IMR-90 (cell line): Measurements from ENCODE around the gene EXOC2. TPM values are rescaled to one million over a fixed set of nuclear protein-coding genes. Genes with fewer than 3 reads are reported as not detected.

Source experiments
- ATAC-seq: fragments of 200-7000 bp; cut with Tn5 transposase; 2 replicates; pipeline ENCODE4 v1.9.1; 2020; ENCODE audit warnings: low read depth, mild to moderate bottlenecking, moderate library complexity
- BruUV-seq: library from RNA; stranded (reverse); fragments of 400-500 nt; replicated peaks from 2 replicates; lab custom pipeline; 2021; lab: Mats Ljungman, UMichigan
- CTCF ChIA-PET: fragments of 300-600 bp; formaldehyde crosslinking; extraction: SDS; loops from one replicate; lab custom pipeline; 2021; ENCODE audit warnings: antibody characterized with exemption; lab: Yijun Ruan, JAX
- POLR2A ChIA-PET: fragments of 300-600 bp; sonication (Branson Sonifier 250); formaldehyde crosslinking; loops from one replicate; lab custom pipeline; 2022; ENCODE audit warnings: antibody characterized with exemption; ENCODE audit not compliant: unreplicated experiment; lab: Charles Lee
- DNase-seq: peaks from one replicate; pipeline ENCODE4 v3.0.0; 2013
- H2AFZ ChIP-seq: replicated peaks from 2 replicates; pipeline ENCODE3; 2013; ENCODE audit warnings: low read length, mild to moderate bottlenecking; ENCODE audit not compliant: poor library complexity
- H2AK5ac ChIP-seq: 2 replicates; pipeline ENCODE4 v1.6.1; 2013; ENCODE audit warnings: low read depth, low read length, inconsistent platforms
- H2AK9ac ChIP-seq: replicated peaks from 2 replicates; pipeline ENCODE3; 2013; ENCODE audit warnings: mild to moderate bottlenecking, low read depth, low read length, moderate library complexity; ENCODE audit not compliant: poor library complexity
- H2BK120ac ChIP-seq: 2 replicates; pipeline ENCODE4 v1.6.1; 2013; ENCODE audit warnings: low read depth, low read length, inconsistent platforms
- H2BK15ac ChIP-seq: 3 replicates; pipeline ENCODE4 v1.6.1; 2013; ENCODE audit warnings: low read depth, low read length, inconsistent platforms
- H2BK20ac ChIP-seq: 2 replicates; pipeline ENCODE4 v1.6.1; 2013; ENCODE audit warnings: low read depth, mild to moderate bottlenecking, inconsistent platforms, low read length, moderate library complexity
- H2BK5ac ChIP-seq: 2 replicates; pipeline ENCODE4 v1.6.1; 2013; ENCODE audit warnings: mild to moderate bottlenecking, low read depth, low read length, inconsistent platforms; ENCODE audit not compliant: poor library complexity, severe bottlenecking
- H3K14ac ChIP-seq: replicated peaks from 2 replicates; pipeline ENCODE4 v1.6.1; 2013; ENCODE audit warnings: low read depth, low read length, inconsistent platforms
- H3K18ac ChIP-seq: 2 replicates; pipeline ENCODE4 v1.6.1; 2013; ENCODE audit warnings: low read depth, low read length, control low read depth
- H3K23ac ChIP-seq: 2 replicates; pipeline ENCODE4 v1.6.1; 2013; ENCODE audit warnings: low read depth, low read length, inconsistent platforms
- H3K27ac ChIP-seq: 2 replicates; pipeline ENCODE4 v1.5.1; 2013; ENCODE audit warnings: mild to moderate bottlenecking, control low read depth, low read length; ENCODE audit not compliant: insufficient read depth
- H3K27me3 ChIP-seq: 2 replicates; pipeline ENCODE4 v1.6.1; 2013; ENCODE audit warnings: low read length; ENCODE audit not compliant: control insufficient read depth, insufficient read depth
- H3K36me3 ChIP-seq: 2 replicates; pipeline ENCODE4 v1.6.1; 2013; ENCODE audit warnings: low read length, mixed read lengths; ENCODE audit not compliant: control insufficient read depth, insufficient read depth
- H3K4ac ChIP-seq: 2 replicates; pipeline ENCODE4 v1.6.1; 2013; ENCODE audit warnings: low read depth, low read length, inconsistent platforms
- H3K4me1 ChIP-seq: 2 replicates; pipeline ENCODE4 v1.6.1; 2013; ENCODE audit warnings: low read length, mixed read lengths; ENCODE audit not compliant: control insufficient read depth, insufficient read depth
- H3K4me2 ChIP-seq: 2 replicates; pipeline ENCODE4 v1.6.1; 2013; ENCODE audit warnings: low read depth, mild to moderate bottlenecking, control low read depth, low read length, moderate library complexity
- H3K4me3 ChIP-seq: 2 replicates; pipeline ENCODE4 v1.5.1; 2013; ENCODE audit warnings: low read depth, mild to moderate bottlenecking, control low read depth, low read length, moderate library complexity; ENCODE audit not compliant: insufficient read depth
- H3K56ac ChIP-seq: 2 replicates; pipeline ENCODE4 v1.6.1; 2013; ENCODE audit warnings: low read length, inconsistent platforms; ENCODE audit not compliant: insufficient read depth; ENCODE audit errors: extremely low read depth
- H3K79me1 ChIP-seq, 2 experiments: 2 replicates each; pipeline ENCODE4 v1.6.1; 2013; ENCODE audit warnings: low read length in 2 of 2, inconsistent platforms in 1 of 2, low read depth in 1 of 2
- H3K9ac ChIP-seq: 2 replicates; pipeline ENCODE4 v1.6.1; 2013; ENCODE audit warnings: low read depth, low read length, control low read depth
- H3K9me1 ChIP-seq: 2 replicates; pipeline ENCODE4 v1.6.1; 2013; ENCODE audit warnings: low read length, inconsistent platforms; ENCODE audit not compliant: insufficient read depth
- H3K9me3 ChIP-seq: 2 replicates; pipeline ENCODE4 v1.6.1; 2013; ENCODE audit warnings: low read length; ENCODE audit not compliant: control insufficient read depth, insufficient read depth
- H4K20me1 ChIP-seq: 2 replicates; pipeline ENCODE4 v1.6.1; 2013; ENCODE audit warnings: low read length, inconsistent platforms; ENCODE audit not compliant: insufficient read depth
- H4K5ac ChIP-seq: 2 replicates; pipeline ENCODE4 v1.6.1; 2013; ENCODE audit warnings: mild to moderate bottlenecking, low read depth, low read length, control low read depth
- H4K8ac ChIP-seq, 2 experiments: 2 replicates each; pipeline ENCODE4 v1.6.1; 2013; ENCODE audit warnings: low read depth in 2 of 2, low read length in 2 of 2, control low read depth in 1 of 2, inconsistent platforms in 1 of 2
- H4K91ac ChIP-seq: 2 replicates; pipeline ENCODE4 v1.6.1; 2013; ENCODE audit warnings: low read depth, low read length, inconsistent platforms; ENCODE audit not compliant: insufficient read depth
- CEBPB ChIP-seq: IDR thresholded peaks from 2 replicates; pipeline ENCODE4 v1.6.1; 2012; ENCODE audit warnings: low read depth, low read length, improper control_type of control experiment
- MXI1 ChIP-seq: IDR thresholded peaks from 2 replicates; pipeline ENCODE4 v1.6.1; 2012; ENCODE audit warnings: low read depth, mild to moderate bottlenecking, low read length, moderate library complexity, borderline replicate concordance
- RAD21 ChIP-seq: IDR thresholded peaks from 2 replicates; pipeline ENCODE4 v1.6.1; 2012; ENCODE audit warnings: low read length, improper control_type of control experiment
- RCOR1 ChIP-seq: IDR thresholded peaks from 2 replicates; pipeline ENCODE4 v1.6.1; 2012; ENCODE audit warnings: mild to moderate bottlenecking, low read length, improper control_type of control experiment; ENCODE audit not compliant: insufficient replicate concordance
- SMC3 ChIP-seq: fragments of 150-350 bp; IDR thresholded peaks from 2 replicates; pipeline ENCODE4 v1.6.1; 2016; ENCODE audit warnings: low read depth, mild to moderate bottlenecking, antibody characterized with exemption, low read length, moderate library complexity
- WGBS, 2 experiments: methylation state at CpG; one replicate each; pipeline versions ENCODE4 v1.1.5 to v1.1.7; 2013; ENCODE audit warnings: missing lambda C conversion rate in 2 of 2; ENCODE audit not compliant: insufficient read length in 1 of 2; ENCODE audit errors: extremely low coverage in 2 of 2; 5-methylcytosine and 5-hydroxymethylcytosine counted together
- dilution Hi-C: fragments of 300-500 bp; cut with HindIII; formaldehyde crosslinking; loops from one replicate; pipeline ENCODE4 v1.14.3; 2018; ENCODE audit warnings: low sequenced_read_pairs; ENCODE audit not compliant: unreplicated experiment
- in situ Hi-C: fragments of 300-500 bp; cut with MboI; formaldehyde crosslinking; loops from 3 replicates; pipeline ENCODE4 v1.14.3; 2019; ENCODE audit warnings: low sequenced_read_pairs, inconsistent platforms, mixed read lengths
- intact Hi-C: fragments of 100-400 bp; cut with micrococcal nuclease; formaldehyde crosslinking; loops from 2 replicates; pipeline ENCODE4 v1.10.0; 2022
- polyA plus RNA-seq, 3 experiments: library from polyadenylated mRNA; depleted of rRNA; stranded (reverse); fragments of >200 nt; gene quantifications; 2 replicates each; pipeline ENCODE4 v1.2.3, GENCODE V29; 2012; ENCODE audit warnings: low replicate concordance in 1 of 3
- total RNA-seq: library from RNA; depleted of rRNA; stranded (reverse); fragments of >200 nt; gene quantifications from 2 replicates; pipeline ENCODE4 v1.2.3, GENCODE V29; 2012

EXOC2 gene
- total and polyA plus RNA-seq, 2 of the 4 experiments (the other 2 are of a cell fraction) = 13.1 to 37.3 TPM

- intact Hi-C loops (no loop called here), in situ Hi-C loops (no loop called here)
- CTCF ChIA-PET = no interaction called here
Observed at GRCh38 chr6:613981-614380, 79.0 kb downstream of the EXOC2 start.

More at GRCh38 chr6:613981-614380, 79.0 kb downstream of the EXOC2 start:
- H3K9me1 ChIP-seq = peaks cover 3% of the 10 kb centered on the region; the same call in 1 of the 2 replicates
- WGBS, 2 experiments = 100% methylated on average over 3 of the region's 7 CpGs; no CpG with 5 or more reads in 1 of the 2 experiments
- DNase-seq (no peak), ATAC-seq (no peak)
- no peak overlapping the region for H3K18ac ChIP-seq
- no peak overlapping the region for H3K4me2 ChIP-seq
- H2AK9ac ChIP-seq = no peak overlapping the region
- no peak overlapping the region for H3K4me3 ChIP-seq
- H2BK5ac ChIP-seq = no peak overlapping the region
- TF ChIP-seq RAD21 (no peak), CEBPB (no peak), MXI1 (no peak), SMC3 (no peak), RCOR1 (no peak)
- H3K9ac ChIP-seq = no peak overlapping the region
- no peak overlapping the region for H3K27ac ChIP-seq
- peaks cover 11% of the 10 kb centered on the region for H3K36me3 ChIP-seq
- H2BK120ac ChIP-seq = no peak overlapping the region
- H4K8ac ChIP-seq = no peak overlapping the region
- no peak overlapping the region for H4K5ac ChIP-seq
- dilution Hi-C loops = no loop called here
- H3K14ac ChIP-seq = no peak overlapping the region
- H4K91ac ChIP-seq = no peak overlapping the region
- no peaks in the 10 kb centered on the region for H3K27me3 ChIP-seq
- H2BK15ac ChIP-seq = no peak overlapping the region
- BruUV-seq = no TSS peak
- H3K9me3 ChIP-seq = no peaks in the 10 kb centered on the region
- no peak overlapping the region for H3K56ac ChIP-seq
- no peak overlapping the region for H2AFZ ChIP-seq
- H3K4me1 ChIP-seq = no peaks in the 10 kb centered on the region
- no peak overlapping the region for H2AK5ac ChIP-seq
- H3K23ac ChIP-seq = no peak overlapping the region
- H3K4ac ChIP-seq = no peak overlapping the region
- no peaks in the 10 kb centered on the region for H4K20me1 ChIP-seq
- peaks cover 0 to 7% of the 10 kb centered on the region in 2 experiments; a peak in 1 of 4 replicates for H3K79me1 ChIP-seq
- POLR2A ChIA-PET = no interaction called here
- no peak overlapping the region for H2BK20ac ChIP-seq
